Prostate gland (tissue), 2 donors: ENCODE measurements around the gene PRR12. TPM values are rescaled to one million over a fixed set of nuclear protein-coding genes. Genes with fewer than 3 reads are reported as not detected.
"Not testable (repeated sequence)": the region's sequence is repeated elsewhere in the genome, so short reads cannot be mapped to it uniquely, and the experiment has no call there.

Experiments used
- DNase-seq: peaks from one replicate; pipeline ENCODE4 v3.0.0-alpha.2; 2019; ENCODE audit warnings: low spot score
- H3K27ac ChIP-seq, 2 donors: fragments of 200-600 bp; sonication (generic); 2 replicates each; pipeline ENCODE4 v1.5.1; 2017 to 2019
- H3K27me3 ChIP-seq: fragments of 200-600 bp; sonication (generic); replicated peaks from 2 replicates; pipeline ENCODE4 v1.5.1; 2019; ENCODE audit not compliant: insufficient read depth
- H3K36me3 ChIP-seq, 2 donors: fragments of 200-600 bp; sonication (generic); 1 replicate in 1 of 2; 2 replicates in 1 of 2; pipeline versions ENCODE4 v1.5.1 to v1.8.1; 2017 to 2019
- H3K4me1 ChIP-seq: fragments of 200-600 bp; sonication (generic); replicated peaks from 2 replicates; pipeline ENCODE4 v1.5.1; 2019
- H3K4me3 ChIP-seq, 2 donors: fragments of 200-600 bp; sonication (generic); 2 replicates each; pipeline ENCODE4 v1.5.1; 2017 to 2019
- H3K9me3 ChIP-seq: fragments of 200-600 bp; sonication (generic); 2 replicates; pipeline ENCODE4 v1.5.1; 2017
- POLR2A ChIP-seq: fragments of 450-650 bp; IDR thresholded peaks from one replicate; pipeline ENCODE4 v1.6.1; 2016; ENCODE audit warnings: antibody characterized with exemption, mild to moderate bottlenecking
- POLR2AphosphoS5 ChIP-seq: sonication (generic); formaldehyde crosslinking; IDR thresholded peaks from one replicate; pipeline ENCODE4 v1.6.1; 2017; ENCODE audit warnings: antibody characterized with exemption
- WGBS: methylation state at CpG from one replicate; pipeline ENCODE4 v1.1.5; 2018; 5-methylcytosine and 5-hydroxymethylcytosine counted together
- intact Hi-C: fragments of 100-400 bp; cut with DNase I; formaldehyde crosslinking; loops from one replicate; pipeline ENCODE4 v1.14.2; 2022
- total RNA-seq, 2 donors: library from RNA; depleted of rRNA; stranded (reverse); fragments of >200 nt; gene quantifications; one replicate each; pipeline ENCODE4 v1.1.0, GENCODE V29; 2016
- TF ChIP-seq, protein P1 (sequence below), 4 experiments: fragments of 200-600 bp in 2 of 4; fragments of 450-650 bp in 2 of 4; sonication (generic) in 2 of 4; IDR thresholded peaks; 1 replicate in 3 of 4; 2 replicates in 1 of 4; pipeline ENCODE4 v1.5.1; 2016 to 2019; ENCODE audit warnings: antibody characterized with exemption in 4 of 4, mild to moderate bottlenecking in 2 of 4, moderate library complexity in 2 of 4

The PRR12 gene
- total RNA-seq, 2 donors from 2014 or later = 24.0 to 41.9 TPM

DNA sequence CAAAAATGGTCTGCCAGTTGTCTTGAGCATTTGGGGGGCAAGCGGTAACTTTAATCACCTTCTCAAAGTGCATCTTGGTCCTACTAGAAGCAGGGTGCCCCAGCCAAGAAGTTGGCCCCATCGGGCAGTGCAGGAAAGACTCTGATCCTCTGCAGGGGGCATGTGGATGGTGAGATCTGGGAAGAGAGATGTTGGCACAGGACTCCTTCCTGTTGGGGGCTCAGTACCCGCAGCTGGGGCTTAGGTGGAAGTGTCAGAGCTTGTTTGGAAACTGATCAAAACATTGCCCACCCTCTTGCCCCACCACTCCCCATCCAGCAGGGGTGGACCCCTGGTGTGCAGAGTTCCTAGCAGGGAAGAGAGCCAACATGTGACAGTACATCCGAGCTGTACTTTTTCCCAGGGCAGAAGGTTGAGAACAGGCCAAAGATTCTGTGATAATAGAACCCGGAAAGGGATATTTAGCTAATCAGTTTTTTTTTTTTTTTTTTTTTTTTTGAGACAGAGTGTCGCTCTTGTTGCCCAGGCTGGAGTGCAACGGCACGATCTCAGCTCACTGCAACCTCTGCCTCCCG, 40.1 kb downstream of the PRR12 start:
- Histone ChIP-seq H3K27me3 (no peaks in the 10 kb centered on the region), H3K4me3 (no peak overlapping the region), H3K36me3 (no peaks in the 10 kb centered on the region), H3K9me3 (no peaks in the 10 kb centered on the region), H3K27ac (peak overlapping the region; percentile 27 to 33), H3K4me1 (peaks cover 5% of the 10 kb centered on the region)
- peak; percentile 32 for DNase-seq
- TF ChIP-seq POLR2AphosphoS5 (peak; percentile 25), POLR2A (no peak)
- TF ChIP-seq, protein P1, sequence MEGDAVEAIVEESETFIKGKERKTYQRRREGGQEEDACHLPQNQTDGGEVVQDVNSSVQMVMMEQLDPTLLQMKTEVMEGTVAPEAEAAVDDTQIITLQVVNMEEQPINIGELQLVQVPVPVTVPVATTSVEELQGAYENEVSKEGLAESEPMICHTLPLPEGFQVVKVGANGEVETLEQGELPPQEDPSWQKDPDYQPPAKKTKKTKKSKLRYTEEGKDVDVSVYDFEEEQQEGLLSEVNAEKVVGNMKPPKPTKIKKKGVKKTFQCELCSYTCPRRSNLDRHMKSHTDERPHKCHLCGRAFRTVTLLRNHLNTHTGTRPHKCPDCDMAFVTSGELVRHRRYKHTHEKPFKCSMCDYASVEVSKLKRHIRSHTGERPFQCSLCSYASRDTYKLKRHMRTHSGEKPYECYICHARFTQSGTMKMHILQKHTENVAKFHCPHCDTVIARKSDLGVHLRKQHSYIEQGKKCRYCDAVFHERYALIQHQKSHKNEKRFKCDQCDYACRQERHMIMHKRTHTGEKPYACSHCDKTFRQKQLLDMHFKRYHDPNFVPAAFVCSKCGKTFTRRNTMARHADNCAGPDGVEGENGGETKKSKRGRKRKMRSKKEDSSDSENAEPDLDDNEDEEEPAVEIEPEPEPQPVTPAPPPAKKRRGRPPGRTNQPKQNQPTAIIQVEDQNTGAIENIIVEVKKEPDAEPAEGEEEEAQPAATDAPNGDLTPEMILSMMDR (IDR thresholded peaks at IDR 0.05) = no peak
- intact Hi-C loops = no loop called here
- WGBS = 4% methylated on average over 9 of the region's 9 CpGs

DNA sequence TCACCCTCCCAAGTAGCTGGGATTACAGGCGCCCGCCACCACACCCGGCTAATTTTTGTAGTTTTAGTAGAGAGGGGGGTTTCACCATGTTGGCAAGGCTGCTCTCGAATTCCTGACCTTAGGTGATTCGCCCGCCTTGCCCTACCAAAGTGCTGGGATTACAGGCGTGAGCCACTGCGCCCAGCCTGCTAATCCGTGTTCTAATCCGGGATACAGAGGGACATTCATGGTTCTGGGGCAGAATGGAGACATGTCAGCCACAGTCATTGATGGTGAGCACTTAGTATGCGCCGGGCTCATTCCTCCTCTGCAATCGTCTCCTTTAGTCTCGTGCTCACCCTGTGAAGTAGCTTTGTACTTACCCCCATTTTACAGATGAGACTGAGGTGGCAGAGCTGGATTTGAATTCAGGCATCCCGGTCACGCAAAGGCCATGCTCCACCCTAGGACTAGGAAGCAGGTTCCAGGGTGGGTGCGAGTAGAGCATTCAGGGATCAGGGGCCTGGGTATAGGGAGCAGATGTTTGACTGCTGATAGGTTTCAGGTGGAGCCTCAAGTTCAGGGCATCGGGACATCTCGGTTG, 40.7 kb downstream of the PRR12 start:
- Histone ChIP-seq H3K27me3 (no peaks in the 10 kb centered on the region), H3K36me3 (no peaks in the 10 kb centered on the region), H3K4me1 (peaks cover 5% of the 10 kb centered on the region), H3K27ac (peak overlapping the region; percentile 22 to 33), H3K4me3 (no peak overlapping the region), H3K9me3 (no peaks in the 10 kb centered on the region)
- TF ChIP-seq, protein P1 (IDR thresholded peaks at IDR 0.05) = no peak
- TF ChIP-seq POLR2A (no peak), POLR2AphosphoS5 (no peak)
- WGBS = 89% methylated on average over 19 of the region's 19 CpGs
- no peak for DNase-seq
- intact Hi-C loops = no loop called here

DNA sequence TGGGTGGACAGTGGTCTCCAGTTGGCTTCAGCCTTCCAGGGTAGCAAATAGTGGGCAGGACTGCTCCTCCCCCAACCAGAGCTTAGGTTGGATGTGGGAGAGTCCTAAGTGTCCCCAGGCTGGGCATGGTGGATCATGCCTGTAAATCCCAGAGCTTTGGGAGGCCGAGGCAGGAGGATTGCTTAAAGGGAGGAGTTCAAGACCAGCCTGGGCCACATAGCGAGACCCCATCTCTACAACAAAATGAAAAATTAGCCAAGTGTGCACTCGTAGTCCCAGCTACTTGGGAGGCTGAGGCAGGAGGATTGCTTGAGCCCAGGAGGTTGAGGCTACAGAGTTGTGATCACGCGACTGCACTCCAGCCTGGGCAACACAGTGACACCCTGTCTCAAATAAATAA, 41.6 kb downstream of the PRR12 start:
- intact Hi-C loops = no loop called here
- Histone ChIP-seq H3K4me3 (no peak overlapping the region), H3K9me3 (no peaks in the 10 kb centered on the region), H3K36me3 (no peaks in the 10 kb centered on the region), H3K27me3 (no peaks in the 10 kb centered on the region), H3K27ac (no peak overlapping the region), H3K4me1 (peaks cover 5% of the 10 kb centered on the region)
- TF ChIP-seq, protein P1 (IDR thresholded peaks at IDR 0.05) = no peak
- no peak for TF ChIP-seq POLR2A
- no peak for TF ChIP-seq POLR2AphosphoS5
- no peak for DNase-seq
- 95% methylated on average over 5 of the region's 5 CpGs for WGBS

DNA sequence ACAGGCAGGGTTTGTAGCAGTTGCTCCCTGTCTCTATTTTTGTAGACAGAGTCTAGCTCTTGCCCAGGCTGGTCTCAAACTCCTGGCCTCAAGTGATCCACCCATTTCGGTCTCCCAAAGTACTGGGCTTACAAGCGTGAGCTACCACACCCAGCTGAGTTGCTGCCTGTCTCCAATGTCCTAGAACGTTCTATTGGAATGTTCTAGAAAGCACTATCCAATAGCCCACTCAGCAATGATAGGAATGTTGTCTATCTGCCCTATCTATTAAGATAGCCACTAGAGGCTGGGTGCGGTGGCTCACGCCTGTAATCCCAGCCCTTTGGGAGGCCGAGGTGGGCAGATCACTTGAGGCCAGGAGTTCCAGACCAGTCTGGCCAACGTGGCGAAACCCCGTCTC, 42.3 kb downstream of the PRR12 start:
- 79% methylated on average over 9 of the region's 9 CpGs for WGBS
- H3K27me3 ChIP-seq, H3K36me3 ChIP-seq, H3K4me3 ChIP-seq, H3K27ac ChIP-seq, DNase-seq, H3K4me1 ChIP-seq, intact Hi-C loops, H3K9me3 ChIP-seq: not testable (repeated sequence)

DNA sequence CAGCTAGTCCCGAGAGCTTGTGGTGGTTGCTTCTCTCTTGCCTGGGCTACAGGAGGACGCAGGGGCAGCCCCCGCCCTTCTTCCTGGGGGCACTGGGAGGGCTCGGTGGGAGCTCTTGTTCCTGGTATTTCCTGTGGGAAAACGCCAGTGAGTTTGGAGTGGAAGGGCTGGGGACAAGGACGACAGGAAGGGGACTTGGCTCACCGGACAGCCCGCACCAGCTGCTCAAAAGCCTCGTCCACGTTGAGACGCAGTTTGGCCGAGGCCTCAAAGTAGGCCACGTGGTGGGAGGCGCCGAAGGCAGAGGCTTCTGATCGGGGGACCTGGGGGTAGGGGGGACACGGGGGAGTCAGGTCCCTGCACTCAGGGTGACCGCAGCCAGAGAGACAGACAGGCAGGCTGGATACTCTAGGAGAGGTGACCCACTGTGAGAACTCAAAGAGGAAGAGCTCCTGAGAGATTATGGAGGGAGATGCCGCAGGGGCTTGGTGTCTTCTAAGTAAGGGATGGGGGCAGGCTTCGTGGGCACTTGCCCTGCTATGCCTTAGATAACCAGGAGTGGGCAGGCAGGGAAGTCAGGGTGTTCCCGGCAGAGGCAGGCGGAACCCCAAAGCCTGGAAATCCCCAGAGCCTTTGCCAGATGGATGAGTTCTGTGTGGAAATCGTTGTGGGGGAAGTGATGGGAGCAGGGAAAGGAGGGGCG, 44.7 kb downstream of the PRR12 start:
- Histone ChIP-seq H3K9me3 (no peaks in the 10 kb centered on the region), H3K4me1 (peaks cover 11% of the 10 kb centered on the region), H3K36me3 (no peaks in the 10 kb centered on the region), H3K4me3 (no peak overlapping the region), H3K27me3 (no peaks in the 10 kb centered on the region), H3K27ac (no peak overlapping the region)
- DNase-seq = no peak
- intact Hi-C loops = no loop called here
- TF ChIP-seq, protein P1 (IDR thresholded peaks at IDR 0.05) = no peak
- TF ChIP-seq POLR2A = no peak
- TF ChIP-seq POLR2AphosphoS5 = no peak
- 34% methylated on average over 22 of the region's 24 CpGs for WGBS
